Heart left ventricle (tissue), 13 donors: Measurements from ENCODE around the gene IGSF6.

Experiments
- POLR2A ChIP-seq, 2 donors: fragments of 450-650 bp; IDR thresholded peaks; one replicate each; pipeline ENCODE4 v1.6.1; 2017; ENCODE audit warnings: antibody characterized with exemption in 2 of 2, mild to moderate bottlenecking in 2 of 2, moderate library complexity in 2 of 2
- TF ChIP-seq, protein P1 (sequence below), 12 donors: fragments of 200-600 bp; sonication (generic) in 4 of 12; IDR thresholded peaks; one replicate each; pipeline versions ENCODE4 v1.5.0 to v1.8.0; 2018 to 2022; ENCODE audit warnings: antibody characterized with exemption in 12 of 12, mild to moderate bottlenecking in 5 of 12
- donor health status: ischemic (EF 13 %, LVEDD 7.1; RV severe dilation, severe dysfunction).
- donor health status: DM: no; HTN: yes; CAD: no.
- donor health status: DM: no; HTN: no; CAD: no.
- donor health status: ischemic (EF 25% LVEDD 6.9; RV normal size, moderate dysfunction).
- donor health status: ischemic (EF 25% LVEDD 5.7; RV mildly dilated, moderate dysfunction).
- donor health status: ischemic (EF 35%, LVEDD 5.7; RV mildly dilated, moderate dysfunction).
- donor health status: nonischemic (EF 11% LVEDD 7.7; RV severe dilation, severe dysfunction).
- donor health status: DM: yes; HTN: yes; CAD: no.
- donor health status: PGD.
- donor health status: ischemic (EF 29% LVEDD 5.4; RV normal size, mild dysfunction).
- donor health status: nonischemic (EF 23%, LVEDD 6.1; RV moderate dilation, normal function).

DNA sequence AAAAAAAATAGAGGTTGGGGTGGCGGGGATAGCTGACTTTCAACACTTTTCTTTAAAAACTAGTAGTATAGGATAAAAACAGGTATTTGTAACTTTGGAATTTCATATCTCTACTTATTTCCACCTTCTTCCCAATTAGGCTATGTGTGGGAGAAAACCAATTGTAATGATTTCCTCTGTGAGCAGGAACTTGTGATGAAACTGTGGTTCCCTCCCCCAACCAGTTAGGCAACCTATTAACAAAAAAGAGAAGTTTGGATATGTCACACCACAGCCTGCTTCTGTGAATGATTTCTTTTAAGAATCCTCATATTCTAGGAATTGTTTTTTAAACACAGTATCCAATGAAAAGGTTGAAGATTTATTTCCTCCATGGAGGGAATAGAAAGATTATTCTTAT lies 1.9 kb downstream of the IGSF6 start:
- TF ChIP-seq, protein P1, sequence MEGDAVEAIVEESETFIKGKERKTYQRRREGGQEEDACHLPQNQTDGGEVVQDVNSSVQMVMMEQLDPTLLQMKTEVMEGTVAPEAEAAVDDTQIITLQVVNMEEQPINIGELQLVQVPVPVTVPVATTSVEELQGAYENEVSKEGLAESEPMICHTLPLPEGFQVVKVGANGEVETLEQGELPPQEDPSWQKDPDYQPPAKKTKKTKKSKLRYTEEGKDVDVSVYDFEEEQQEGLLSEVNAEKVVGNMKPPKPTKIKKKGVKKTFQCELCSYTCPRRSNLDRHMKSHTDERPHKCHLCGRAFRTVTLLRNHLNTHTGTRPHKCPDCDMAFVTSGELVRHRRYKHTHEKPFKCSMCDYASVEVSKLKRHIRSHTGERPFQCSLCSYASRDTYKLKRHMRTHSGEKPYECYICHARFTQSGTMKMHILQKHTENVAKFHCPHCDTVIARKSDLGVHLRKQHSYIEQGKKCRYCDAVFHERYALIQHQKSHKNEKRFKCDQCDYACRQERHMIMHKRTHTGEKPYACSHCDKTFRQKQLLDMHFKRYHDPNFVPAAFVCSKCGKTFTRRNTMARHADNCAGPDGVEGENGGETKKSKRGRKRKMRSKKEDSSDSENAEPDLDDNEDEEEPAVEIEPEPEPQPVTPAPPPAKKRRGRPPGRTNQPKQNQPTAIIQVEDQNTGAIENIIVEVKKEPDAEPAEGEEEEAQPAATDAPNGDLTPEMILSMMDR (IDR thresholded peaks at IDR 0.05): no peak
- no peak for TF ChIP-seq POLR2A (IDR thresholded peaks at IDR 0.05)
